ENCODE results near the gene DDX28. TPM values are rescaled to one million over a fixed set of nuclear protein-coding genes. Genes with fewer than 3 reads are reported as not detected.
"Not testable (repeated sequence)": the region's sequence is repeated elsewhere in the genome, so short reads cannot be mapped to it uniquely, and the experiment has no call there.

The DDX28 gene
- total RNA-seq, 1 donor from 2014 or later: 23.9 TPM

GRCh38 chr16:68061396-68061795 lies 38.4 kb upstream of the DDX28 start:
- Mint-ChIP-seq H3K9me3 (no peaks in the 10 kb centered on the region), H3K4me1 (peaks cover 59% of the 10 kb centered on the region), H3K4me3 (peak overlapping the region; percentile 18), H3K27me3 (no peaks in the 10 kb centered on the region), H3K27ac (peak overlapping the region; percentile 82), H3K36me3 (ENCODE audit: low read depth) (peaks cover 61% of the 10 kb centered on the region)
- no peak for DNase-seq
- intact Hi-C loops (cut with micrococcal nuclease): no loop called here

DNA sequence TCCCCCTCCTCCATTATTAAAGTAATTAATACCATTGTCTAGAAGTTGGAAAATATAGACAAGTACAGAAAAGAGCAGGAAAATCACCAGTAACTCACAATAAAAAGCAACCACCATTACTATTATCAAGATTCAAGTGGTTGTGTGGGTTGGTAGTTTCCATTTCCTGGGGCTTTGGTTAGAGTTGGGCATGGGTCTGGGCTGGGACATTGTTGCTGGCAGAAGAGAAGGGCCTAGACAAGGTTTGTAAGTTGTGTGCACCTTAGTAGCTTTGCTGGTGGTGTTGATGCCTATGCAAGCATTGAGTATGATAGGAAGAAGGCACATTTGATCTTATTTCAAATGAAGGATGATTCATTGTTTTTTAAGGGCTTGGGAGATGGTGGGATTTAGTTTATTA lies 36.8 kb upstream of the DDX28 start:
- DNase-seq: no peak
- no peaks in the 10 kb centered on the region for H3K9me3 Mint-ChIP-seq
- peaks cover 63% of the 10 kb centered on the region for H3K36me3 Mint-ChIP-seq (ENCODE audit: low read depth)
- H3K4me3 Mint-ChIP-seq: peak overlapping the region; percentile 39
- intact Hi-C loops (cut with micrococcal nuclease): no loop called here
- peak overlapping the region; percentile 68 for H3K27ac Mint-ChIP-seq
- peaks cover 49% of the 10 kb centered on the region for H3K4me1 Mint-ChIP-seq
- no peaks in the 10 kb centered on the region for H3K27me3 Mint-ChIP-seq

GRCh38 chr16:68055395-68055794 lies 32.4 kb upstream of the DDX28 start:
- peaks cover 18% of the 10 kb centered on the region for H3K4me1 Mint-ChIP-seq
- no peaks in the 10 kb centered on the region for H3K27me3 Mint-ChIP-seq
- no peak for DNase-seq
- intact Hi-C loops (cut with micrococcal nuclease): no loop called here
- H3K4me3 Mint-ChIP-seq: no peak overlapping the region
- H3K27ac Mint-ChIP-seq: no peak overlapping the region
- H3K9me3 Mint-ChIP-seq: no peaks in the 10 kb centered on the region
- H3K36me3 Mint-ChIP-seq (ENCODE audit: low read depth): peaks cover 63% of the 10 kb centered on the region

- no peak overlapping the region for H3K4me3 Mint-ChIP-seq
- H3K9me3 Mint-ChIP-seq: no peaks in the 10 kb centered on the region
- intact Hi-C loops (cut with micrococcal nuclease): no loop called here
- H3K27ac Mint-ChIP-seq: no peak overlapping the region
- H3K36me3 Mint-ChIP-seq (ENCODE audit: low read depth): peaks cover 36% of the 10 kb centered on the region
- no peak for DNase-seq
- no peaks in the 10 kb centered on the region for H3K27me3 Mint-ChIP-seq
- H3K4me1 Mint-ChIP-seq: peaks cover 4% of the 10 kb centered on the region
Observed at GRCh38 chr16:68049449-68049848, 26.4 kb upstream of the DDX28 start.

DNA sequence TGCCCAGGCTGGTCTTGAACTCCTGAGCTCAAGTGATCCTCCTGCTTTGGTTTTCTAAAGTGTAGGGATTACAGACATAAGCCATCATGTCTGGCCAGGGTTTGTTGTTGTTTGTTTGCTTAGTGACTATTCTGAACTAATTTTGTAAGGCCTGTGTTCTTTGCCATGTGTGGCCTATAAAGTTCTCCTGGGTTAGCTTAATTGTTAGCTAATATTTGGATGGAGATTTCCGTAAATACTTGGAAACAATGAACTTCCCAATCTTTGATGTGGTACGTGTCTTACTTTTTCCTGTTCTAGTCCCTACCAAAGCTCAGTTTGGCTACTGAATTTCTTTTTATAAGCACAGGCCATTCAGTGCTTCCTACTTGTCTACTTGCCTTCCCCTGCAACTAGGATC lies 25.0 kb upstream of the DDX28 start:
- Mint-ChIP-seq H3K4me3 (no peak overlapping the region), H3K27me3 (no peaks in the 10 kb centered on the region), H3K9me3 (no peaks in the 10 kb centered on the region), H3K27ac (no peak overlapping the region), H3K36me3 (ENCODE audit: low read depth) (peaks cover 31% of the 10 kb centered on the region), H3K4me1 (peaks cover 4% of the 10 kb centered on the region)
- intact Hi-C loops (cut with micrococcal nuclease): no loop called here
- no peak for DNase-seq

GRCh38 chr16:68046106-68046505 lies 23.1 kb upstream of the DDX28 start:
- Mint-ChIP-seq H3K27me3 (no peaks in the 10 kb centered on the region), H3K27ac (no peak overlapping the region), H3K36me3 (ENCODE audit: low read depth) (peaks cover 23% of the 10 kb centered on the region), H3K9me3 (no peaks in the 10 kb centered on the region), H3K4me3 (no peak overlapping the region), H3K4me1 (peaks cover 4% of the 10 kb centered on the region)
- intact Hi-C loops (cut with micrococcal nuclease): no loop called here
- DNase-seq: no peak

DNA sequence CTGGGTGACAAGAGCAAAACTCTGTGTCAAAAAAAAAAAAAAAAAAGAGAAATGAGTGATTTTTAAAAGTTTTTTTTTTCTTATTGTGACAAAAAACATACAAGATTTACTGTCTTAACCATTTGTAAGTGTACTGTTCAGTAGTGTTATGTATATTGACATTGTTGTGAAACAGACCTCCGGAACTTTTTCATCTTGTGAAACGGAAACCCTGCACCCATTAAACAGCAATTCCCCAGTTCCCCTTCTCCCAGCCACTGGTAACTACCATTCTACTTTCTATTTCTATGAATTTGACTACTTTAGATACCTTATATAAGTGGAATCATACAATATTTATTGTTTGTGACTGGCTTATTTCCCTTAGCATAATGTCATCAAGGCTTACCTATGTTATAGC lies 18.8 kb upstream of the DDX28 start:
- Mint-ChIP-seq H3K36me3 (ENCODE audit: low read depth) (peaks cover 26% of the 10 kb centered on the region), H3K9me3 (no peaks in the 10 kb centered on the region), H3K27me3 (no peaks in the 10 kb centered on the region), H3K4me1 (peaks cover 16% of the 10 kb centered on the region), H3K27ac (no peak overlapping the region), H3K4me3 (no peak overlapping the region)
- DNase-seq: no peak
- intact Hi-C loops (cut with micrococcal nuclease): loop anchor here (5.0 kb wide), 2 partner anchors 104 to 149 kb away; partner anchors contain the start of genes PSKH1 and PSMB10

- H3K27me3 Mint-ChIP-seq: no peaks in the 10 kb centered on the region
- no peaks in the 10 kb centered on the region for H3K9me3 Mint-ChIP-seq
- peaks cover 27% of the 10 kb centered on the region for H3K36me3 Mint-ChIP-seq (ENCODE audit: low read depth)
- DNase-seq: peak; percentile 96
- H3K27ac Mint-ChIP-seq: peak overlapping the region; percentile 51
- no peak overlapping the region for H3K4me3 Mint-ChIP-seq
- intact Hi-C loops (cut with micrococcal nuclease): loop anchor here (1.0 to 5.0 kb wide), 4 partner anchors 47 to 148 kb away; partner anchors contain the start of genes PSKH1, PSMB10 and SLC12A4
- peaks cover 16% of the 10 kb centered on the region for H3K4me1 Mint-ChIP-seq
Observed at GRCh38 chr16:68040506-68041288, 17.7 kb upstream of the DDX28 start.

GRCh38 chr16:68037841-68038597 lies 15.0 kb upstream of the DDX28 start:
- Mint-ChIP-seq H3K27ac (peak overlapping the region; percentile 10), H3K4me3 (no peak overlapping the region), H3K4me1 (peaks cover 21% of the 10 kb centered on the region), H3K27me3 (no peaks in the 10 kb centered on the region), H3K36me3 (ENCODE audit: low read depth) (peaks cover 28% of the 10 kb centered on the region), H3K9me3 (no peaks in the 10 kb centered on the region)
- intact Hi-C loops (cut with micrococcal nuclease): no loop called here
- DNase-seq: no peak

DNA sequence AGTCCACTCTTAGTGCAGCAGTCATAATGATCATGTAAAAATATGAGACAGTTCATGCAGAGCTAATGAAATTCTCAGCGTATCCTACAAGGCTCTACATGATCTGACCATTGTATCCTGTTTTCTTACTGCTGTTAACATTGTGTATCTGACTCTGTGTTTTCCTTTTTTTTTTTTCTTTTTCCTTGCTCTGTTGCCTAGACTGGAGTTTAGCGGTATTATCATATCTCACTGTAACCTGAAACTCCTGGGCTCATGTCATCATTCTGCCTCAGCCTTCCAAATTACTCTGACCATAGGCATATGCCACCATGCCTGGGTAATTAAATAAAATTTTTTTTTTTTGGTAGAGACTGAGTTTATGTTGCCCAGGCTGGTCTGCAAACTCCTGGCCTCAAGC lies 12.2 kb upstream of the DDX28 start:
- peaks cover 32% of the 10 kb centered on the region for H3K36me3 Mint-ChIP-seq (ENCODE audit: low read depth)
- DNase-seq: no peak
- peaks cover 29% of the 10 kb centered on the region for H3K4me1 Mint-ChIP-seq
- intact Hi-C loops (cut with micrococcal nuclease): no loop called here
- no peak overlapping the region for H3K27ac Mint-ChIP-seq
- H3K4me3 Mint-ChIP-seq: no peak overlapping the region
- no peaks in the 10 kb centered on the region for H3K9me3 Mint-ChIP-seq
- no peaks in the 10 kb centered on the region for H3K27me3 Mint-ChIP-seq

DNA sequence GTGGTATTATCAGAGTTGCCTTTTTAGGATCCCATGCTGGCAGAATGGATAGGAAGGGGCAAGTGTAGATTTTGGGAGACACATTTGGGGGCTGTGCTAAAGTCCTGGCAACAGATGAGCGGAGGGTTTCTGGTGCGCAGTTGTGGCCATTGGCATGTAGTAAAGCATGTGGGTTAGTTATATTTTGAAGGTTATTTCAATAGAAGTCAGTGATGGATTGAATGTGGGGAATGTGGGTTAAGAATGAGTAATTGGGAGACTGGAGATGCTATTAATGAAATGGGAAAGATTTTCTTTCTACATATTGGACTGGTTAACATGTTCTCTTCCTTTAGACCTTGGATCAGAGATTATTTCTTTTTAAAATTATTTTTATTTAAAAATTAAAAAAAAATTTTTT lies 10.1 kb upstream of the DDX28 start:
- H3K4me1 Mint-ChIP-seq: peaks cover 25% of the 10 kb centered on the region

DNA sequence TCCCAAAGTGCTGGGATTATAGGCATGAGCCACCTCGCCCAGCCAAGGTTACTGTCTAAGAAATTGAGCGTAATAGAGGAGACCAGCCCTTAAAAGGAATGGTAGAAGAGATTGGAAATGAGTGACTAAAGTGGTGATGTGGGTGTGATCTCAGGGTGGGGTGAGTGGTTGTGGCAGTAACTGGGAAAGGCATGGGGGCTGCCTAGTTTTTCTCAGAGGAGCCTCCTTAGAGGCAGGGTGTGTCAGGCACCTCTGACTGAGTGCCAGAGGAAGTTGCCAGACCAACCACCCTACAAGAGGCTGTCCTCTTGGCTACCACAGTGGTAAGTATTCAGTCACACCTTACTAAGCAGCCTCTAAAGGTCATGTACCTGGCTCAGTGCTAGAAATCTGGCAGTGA lies 8.9 kb upstream of the DDX28 start:
- DNase-seq: no peak
- peak overlapping the region; percentile 3 for H3K27ac Mint-ChIP-seq
- H3K9me3 Mint-ChIP-seq: no peaks in the 10 kb centered on the region
- no peak overlapping the region for H3K4me3 Mint-ChIP-seq
- H3K4me1 Mint-ChIP-seq: peaks cover 24% of the 10 kb centered on the region
- peaks cover 35% of the 10 kb centered on the region for H3K36me3 Mint-ChIP-seq (ENCODE audit: low read depth)
- intact Hi-C loops (cut with micrococcal nuclease): no loop called here
- no peaks in the 10 kb centered on the region for H3K27me3 Mint-ChIP-seq

More for the DNA sequence above, 10.1 kb upstream of the DDX28 start:
- H3K9me3 Mint-ChIP-seq: no peaks in the 10 kb centered on the region
- no peak for DNase-seq
- H3K27ac Mint-ChIP-seq: no peak overlapping the region
- H3K36me3 Mint-ChIP-seq (ENCODE audit: low read depth): peaks cover 29% of the 10 kb centered on the region
- no peaks in the 10 kb centered on the region for H3K27me3 Mint-ChIP-seq
- no peak overlapping the region for H3K4me3 Mint-ChIP-seq
- intact Hi-C loops (cut with micrococcal nuclease): no loop called here

GRCh38 chr16:68030108-68030507 lies 7.1 kb upstream of the DDX28 start:
- H3K4me3 Mint-ChIP-seq; H3K27ac Mint-ChIP-seq; H3K27me3 Mint-ChIP-seq; DNase-seq; H3K9me3 Mint-ChIP-seq; intact Hi-C loops (cut with micrococcal nuclease): not testable (repeated sequence)
- Mint-ChIP-seq H3K4me1 (peaks cover 18% of the 10 kb centered on the region), H3K36me3 (ENCODE audit: low read depth) (peaks cover 38% of the 10 kb centered on the region)

DNA sequence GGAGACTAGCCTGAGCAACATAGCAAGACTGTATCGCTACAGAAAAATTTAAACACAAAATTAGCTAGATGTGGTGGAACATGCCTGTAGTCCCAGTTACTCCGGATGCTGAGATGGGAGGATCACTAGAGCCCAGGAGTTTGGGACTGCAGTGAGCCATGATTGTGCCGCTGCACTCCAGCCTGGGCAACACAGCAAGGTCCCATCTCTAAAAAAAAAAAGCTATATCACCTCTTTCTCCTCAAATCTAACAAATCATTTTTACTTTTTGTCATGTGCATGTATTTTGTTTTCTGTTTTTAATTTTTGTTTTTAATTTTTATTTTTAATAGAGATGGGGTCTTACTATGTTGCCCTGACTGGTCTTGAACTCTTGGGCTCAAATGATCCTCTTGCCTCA lies 6.0 kb upstream of the DDX28 start:
- Mint-ChIP-seq H3K36me3 (ENCODE audit: low read depth) (peaks cover 36% of the 10 kb centered on the region), H3K27ac (no peak overlapping the region), H3K27me3 (no peaks in the 10 kb centered on the region), H3K4me1 (peaks cover 20% of the 10 kb centered on the region), H3K9me3 (no peaks in the 10 kb centered on the region), H3K4me3 (no peak overlapping the region)
- intact Hi-C loops (cut with micrococcal nuclease): no loop called here
- no peak for DNase-seq

Measured in activated CD4-positive, alpha-beta T cell treated with anti-CD3 and anti-CD28 coated beads, Interleukin-2, amount 10 ng/mL, durations not matched to agents 24 days and 14 days (primary cell).